Type B pancreatic cell (in vitro differentiated cells): ENCODE measurements around the gene SFRP2. TPM values are rescaled to one million over a fixed set of nuclear protein-coding genes. Genes with fewer than 3 reads are reported as not detected.

Experiments
- DNase-seq: peaks from one replicate; pipeline ENCODE4 v3.0.0; 2021; ENCODE audit warnings: mixed read lengths; ENCODE audit not compliant: unreplicated experiment; ENCODE audit errors: extremely low spot score
- H3K27ac Mint-ChIP-seq: 2 replicates; pipeline ENCODE4 v1.8.0; 2021; ENCODE audit warnings: mild to moderate bottlenecking, mixed read lengths
- H3K27me3 Mint-ChIP-seq: 2 replicates; pipeline ENCODE4 v1.8.0; 2021; ENCODE audit warnings: mixed read lengths
- H3K36me3 Mint-ChIP-seq: 2 replicates; pipeline ENCODE4 v1.8.0; 2021; ENCODE audit warnings: mixed read lengths
- H3K4me1 Mint-ChIP-seq: one replicate; pipeline ENCODE4 v1.8.0; 2021; ENCODE audit warnings: mixed read lengths; ENCODE audit not compliant: unreplicated experiment
- H3K4me3 Mint-ChIP-seq: 2 replicates; pipeline ENCODE4 v1.8.0; 2021; ENCODE audit warnings: mild to moderate bottlenecking, mixed read lengths
- H3K9me3 Mint-ChIP-seq: 2 replicates; pipeline ENCODE4 v1.8.0; 2021; ENCODE audit warnings: mixed read lengths
- CTCF ChIP-seq: fragments of 200-600 bp; sonication (generic); conservative IDR thresholded peaks from 2 replicates; pipeline ENCODE4 v1.5.0; 2021; ENCODE audit warnings: antibody characterized with exemption, mild to moderate bottlenecking
- total RNA-seq: library from RNA; stranded (reverse); gene quantifications from 2 replicates; pipeline ENCODE4 v1.2.1, GENCODE V29; 2021; ENCODE audit warnings: low replicate concordance

SFRP2 gene
- total RNA-seq, 1 donor from 2014 or later, result 31.9 TPM

DNA sequence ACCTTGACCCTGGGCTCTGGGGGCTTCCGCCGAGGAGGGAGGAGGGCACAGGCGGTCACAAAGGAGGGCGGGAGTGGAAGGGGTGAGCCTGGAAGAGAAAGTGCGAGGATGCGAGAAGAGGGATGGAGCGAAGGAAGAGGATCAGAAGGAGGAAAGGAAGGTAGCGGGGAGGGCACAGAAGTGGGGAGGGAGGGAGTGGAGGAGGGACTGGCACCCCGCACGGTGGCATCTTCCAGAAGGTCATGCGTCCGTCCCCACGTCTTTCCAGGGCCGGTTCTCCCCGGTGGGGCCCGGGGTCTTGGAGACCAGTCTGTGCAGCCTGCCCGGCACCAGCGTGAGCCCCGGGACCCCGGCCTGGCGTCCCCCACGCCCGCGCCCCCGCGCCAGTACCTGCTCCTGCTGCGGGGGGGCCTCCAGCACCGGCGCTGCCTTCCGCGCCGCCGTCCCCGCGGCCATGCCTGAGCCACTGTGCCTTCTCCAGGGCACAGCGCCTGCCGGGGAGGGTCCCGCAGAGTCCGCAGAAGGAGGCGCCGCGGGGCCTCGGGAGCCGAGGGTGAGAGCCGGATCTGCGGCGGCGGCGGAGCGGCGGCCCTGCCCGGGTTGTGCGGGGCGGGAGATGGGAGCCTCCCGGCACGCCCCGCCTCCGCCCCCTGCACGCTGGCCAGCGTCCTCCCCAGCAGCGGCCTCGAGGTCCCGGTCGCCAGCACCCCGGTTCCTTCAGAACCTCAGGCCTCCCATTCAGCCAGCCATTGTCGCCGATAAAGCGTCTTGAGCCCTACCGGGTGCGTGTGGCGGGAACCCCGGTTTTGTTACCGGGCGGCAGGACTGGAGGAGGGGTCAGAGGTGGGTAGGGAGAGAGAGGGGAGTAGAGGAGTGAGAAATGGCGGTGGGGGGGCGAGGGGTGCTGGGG, 29.2 kb downstream of the SFRP2 start, which contains the start of gene RNF175:
RNF175 (minus strand) TSS at position 618 of the 910 bp plus-strand sequence; CDS start at position 456, 162 bp downstream.
- Mint-ChIP-seq H3K27ac (no peak within 1 kb of the TSS), H3K36me3 (peaks cover 6% of the 10 kb centered on the region), H3K4me1 (peaks cover 29% of the 10 kb centered on the region), H3K9me3 (peaks cover 9% of the 10 kb centered on the region), H3K27me3 (peaks cover 62% of the 10 kb centered on the region), H3K4me3 (peak within 1 kb of the TSS; percentile 82)
- TF ChIP-seq CTCF, result no peak
- no peak for DNase-seq

GRCh38 chr4:153758688-153759406, 30.0 kb downstream of the SFRP2 start:
- Mint-ChIP-seq H3K36me3 (peaks cover 6% of the 10 kb centered on the region), H3K4me1 (peaks cover 22% of the 10 kb centered on the region), H3K9me3 (peaks cover 9% of the 10 kb centered on the region), H3K27me3 (peaks cover 61% of the 10 kb centered on the region), H3K4me3 (peak overlapping the region; percentile 80), H3K27ac (no peak overlapping the region)
- TF ChIP-seq CTCF, result no peak
- no peak for DNase-seq

DNA sequence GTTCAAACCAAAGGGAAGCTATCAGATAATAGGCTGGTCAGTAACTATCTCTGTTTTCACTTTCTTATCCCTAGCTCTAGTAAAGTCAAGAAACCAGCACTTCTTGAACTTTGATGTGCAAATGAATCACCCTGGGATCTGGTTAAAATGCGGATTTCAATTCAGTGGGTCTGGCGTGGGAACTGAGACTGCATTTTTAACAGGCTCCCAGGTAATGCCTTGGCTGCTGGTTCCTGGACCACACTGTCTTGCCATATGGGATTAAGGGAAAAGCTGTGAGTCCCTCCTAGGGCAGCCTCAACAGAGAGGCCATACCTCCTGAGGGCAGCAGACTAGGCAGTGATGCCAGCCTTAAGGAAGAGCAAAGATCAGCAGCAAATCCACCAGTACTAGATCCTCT, 30.7 kb downstream of the SFRP2 start:
- Mint-ChIP-seq H3K4me1 (peaks cover 17% of the 10 kb centered on the region), H3K36me3 (peaks cover 6% of the 10 kb centered on the region), H3K9me3 (peaks cover 9% of the 10 kb centered on the region), H3K27me3 (peaks cover 57% of the 10 kb centered on the region), H3K27ac (no peak overlapping the region), H3K4me3 (peak overlapping the region; percentile 80)
- TF ChIP-seq CTCF, result no peak
- no peak for DNase-seq

- Mint-ChIP-seq H3K36me3 (peaks cover 6% of the 10 kb centered on the region), H3K9me3 (peaks cover 9% of the 10 kb centered on the region), H3K27me3 (peaks cover 53% of the 10 kb centered on the region), H3K4me1 (peaks cover 17% of the 10 kb centered on the region), H3K4me3 (peak overlapping the region; percentile 80), H3K27ac (no peak overlapping the region)
- no peak for TF ChIP-seq CTCF
- no peak for DNase-seq
These were observed 31.5 kb downstream of the SFRP2 start for GRCh38 chr4:153757407-153757806.

DNA sequence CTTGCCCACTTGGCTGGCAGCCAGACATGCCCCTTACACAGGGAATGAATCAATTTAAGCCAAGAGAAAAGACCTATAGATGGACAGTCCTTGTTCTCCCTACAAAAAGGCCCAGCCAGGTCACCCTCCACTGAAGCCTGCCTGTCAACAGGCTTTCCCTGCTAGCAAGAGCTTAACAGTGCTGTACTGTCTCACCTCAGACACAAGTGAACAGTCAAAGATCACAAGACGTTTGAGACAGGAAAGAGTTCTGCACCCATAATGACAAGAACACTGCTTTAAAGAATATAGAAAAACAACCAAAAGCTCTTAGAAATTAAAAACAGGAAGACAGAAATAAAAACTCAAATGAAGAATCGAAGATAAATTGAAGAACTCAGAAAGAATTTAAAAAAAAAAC, 33.7 kb downstream of the SFRP2 start:
- Mint-ChIP-seq H3K27ac (no peak overlapping the region), H3K9me3 (no peaks in the 10 kb centered on the region), H3K4me3 (no peak overlapping the region), H3K36me3 (peaks cover 6% of the 10 kb centered on the region), H3K4me1 (peaks cover 13% of the 10 kb centered on the region), H3K27me3 (peaks cover 38% of the 10 kb centered on the region)
- no peak for DNase-seq
- no peak for TF ChIP-seq CTCF
